Tibial nerve (tissue), 4 donors: ENCODE data around the gene SBNO2. TPM values are rescaled to one million over a fixed set of nuclear protein-coding genes. Genes with fewer than 3 reads are reported as not detected.
"Not testable (repeated sequence)": the region's sequence is repeated elsewhere in the genome, so short reads cannot be mapped to it uniquely, and the experiment has no call there.

ENCODE experiments used
- DNase-seq, 2 donors: peaks; one replicate each; pipeline ENCODE4 v3.0.0-alpha.2; 2019; ENCODE audit warnings: low spot score in 2 of 2
- H3K27ac ChIP-seq, 4 donors: fragments of 200-600 bp; sonication (generic) in 3 of 4; one replicate each; pipeline ENCODE4 v1.5.1; 2017 to 2019; ENCODE audit warnings: mild to moderate bottlenecking in 1 of 4
- H3K27me3 ChIP-seq, 2 donors: fragments of 200-600 bp; sonication (generic) in 1 of 2; one replicate each; pipeline versions ENCODE4 v1.5.1 to v1.6.0; 2017 to 2019
- H3K36me3 ChIP-seq, 3 donors: fragments of 200-600 bp; sonication (generic); one replicate each; pipeline ENCODE4 v1.5.1; 2018 to 2019
- H3K4me1 ChIP-seq, 4 donors: fragments of 200-600 bp; sonication (generic) in 3 of 4; one replicate each; pipeline ENCODE4 v1.5.1; 2017 to 2019
- H3K4me3 ChIP-seq, 4 donors: fragments of 200-600 bp; sonication (generic) in 3 of 4; one replicate each; pipeline ENCODE4 v1.5.1; 2017 to 2019; ENCODE audit warnings: mild to moderate bottlenecking in 1 of 4, moderate library complexity in 1 of 4
- H3K9me3 ChIP-seq, 4 donors: fragments of 200-600 bp; sonication (generic) in 3 of 4; one replicate each; pipeline ENCODE4 v1.5.1; 2017 to 2019
- CTCF ChIP-seq, 5 experiments: fragments of 200-600 bp in 3 of 5; fragments of 450-650 bp in 2 of 5; sonication (generic) in 3 of 5; IDR thresholded peaks; one replicate each; pipeline ENCODE4 v1.5.1; 2016 to 2019; ENCODE audit warnings: antibody characterized with exemption in 5 of 5, mild to moderate bottlenecking in 3 of 5, moderate library complexity in 2 of 5
- EP300 ChIP-seq, 2 donors: sonication (generic); formaldehyde crosslinking; IDR thresholded peaks; one replicate each; pipeline ENCODE4 v1.6.1; 2017; ENCODE audit warnings: antibody characterized with exemption in 2 of 2, mild to moderate bottlenecking in 1 of 2
- POLR2A ChIP-seq, 2 donors: fragments of 450-650 bp; IDR thresholded peaks; one replicate each; pipeline ENCODE4 v1.6.1; 2017; ENCODE audit warnings: antibody characterized with exemption in 2 of 2, mild to moderate bottlenecking in 2 of 2, moderate library complexity in 2 of 2
- WGBS, 2 donors: methylation state at CpG; one replicate each; pipeline ENCODE4 v1.1.5; 2018; 5-methylcytosine and 5-hydroxymethylcytosine counted together
- total RNA-seq, 4 donors: library from RNA; depleted of rRNA; stranded (reverse); fragments of >200 nt; gene quantifications; one replicate each; pipeline ENCODE4 v1.1.0, GENCODE V29; 2016

SBNO2 gene
- total RNA-seq, 4 donors from 2014 or later: 26.6 to 105 (median 39.3) TPM

- TF ChIP-seq POLR2A (IDR thresholded peaks at IDR 0.05) (no peak), CTCF (IDR thresholded peaks at IDR 0.05) (no peak), EP300 (IDR thresholded peaks at IDR 0.05) (no peak)
- H3K9me3 ChIP-seq: no peaks in the 10 kb centered on the region
- 58 to 63% methylated on average over 11 to 22 of the region's 22 CpGs for WGBS, 2 donors
- H3K36me3 ChIP-seq: peaks cover 0 to 41% (median 13%) of the 10 kb centered on the region in 3 donors
- peaks cover 0 to 91% (median 43%) of the 10 kb centered on the region in 4 donors for H3K4me1 ChIP-seq
- peak overlapping the region; percentile 62 to 94 (median 92) for H3K27ac ChIP-seq
- DNase-seq: no peak
- H3K4me3 ChIP-seq: peak overlapping the region; percentile 50 to 97 (median 76)
- no peaks in the 10 kb centered on the region for H3K27me3 ChIP-seq
Observed at GRCh38 chr19:1130771-1131717, 43.0 kb downstream of the SBNO2 start.

GRCh38 chr19:1129535-1129934, 44.5 kb downstream of the SBNO2 start:
- Histone ChIP-seq H3K9me3 (no peaks in the 10 kb centered on the region), H3K27me3 (no peaks in the 10 kb centered on the region), H3K4me1 (peaks cover 0 to 80% (median 39%) of the 10 kb centered on the region in 4 donors), H3K27ac (peak overlapping the region in 1 of 4 donors; percentile 1), H3K4me3 (no peak overlapping the region), H3K36me3 (peaks cover 0 to 50% (median 14%) of the 10 kb centered on the region in 3 donors)
- DNase-seq: no peak
- TF ChIP-seq POLR2A (IDR thresholded peaks at IDR 0.05) (no peak), CTCF (IDR thresholded peaks at IDR 0.05) (no peak), EP300 (IDR thresholded peaks at IDR 0.05) (no peak)
- 84 to 90% methylated on average over 8 to 17 of the region's 18 CpGs for WGBS, 2 donors

GRCh38 chr19:1129084-1129483, 45.0 kb downstream of the SBNO2 start:
- H3K27me3 ChIP-seq, DNase-seq, H3K4me3 ChIP-seq, H3K9me3 ChIP-seq: not testable (repeated sequence)
- Histone ChIP-seq H3K27ac (peak overlapping the region in 1 of 4 donors; percentile 1), H3K4me1 (peaks cover 0 to 75% (median 39%) of the 10 kb centered on the region in 4 donors), H3K36me3 (peaks cover 0 to 55% (median 19%) of the 10 kb centered on the region in 3 donors)
- 90 to 92% methylated on average over 6 to 7 of the region's 7 CpGs for WGBS, 2 donors

- H3K36me3 ChIP-seq: peaks cover 0 to 64% (median 22%) of the 10 kb centered on the region in 3 donors
- WGBS, 2 donors: 91 to 96% methylated on average over 17 of the region's 17 CpGs
Observed at GRCh38 chr19:1128106-1128505, 46.0 kb downstream of the SBNO2 start.

More at GRCh38 chr19:1128106-1128505, 46.0 kb downstream of the SBNO2 start:
- DNase-seq: no peak
- peaks cover 0 to 75% (median 35%) of the 10 kb centered on the region in 4 donors for H3K4me1 ChIP-seq
- TF ChIP-seq EP300 (IDR thresholded peaks at IDR 0.05): no peak
- TF ChIP-seq CTCF (IDR thresholded peaks at IDR 0.05): no peak
- no peak for TF ChIP-seq POLR2A (IDR thresholded peaks at IDR 0.05)
- H3K27ac ChIP-seq: no peak overlapping the region
- H3K4me3 ChIP-seq: no peak overlapping the region
- no peaks in the 10 kb centered on the region for H3K27me3 ChIP-seq
- no peaks in the 10 kb centered on the region for H3K9me3 ChIP-seq
